GM12891 (cell line): ENCODE measurements around the gene TEKTIP1.

Experiments
- PAX5 ChIP-seq: IDR thresholded peaks from 2 replicates; pipeline ENCODE4 v1.6.1; 2011; ENCODE audit warnings: low read length, moderate library complexity, mild to moderate bottlenecking; ENCODE audit not compliant: insufficient read depth, severe bottlenecking
- POLR2A ChIP-seq: IDR thresholded peaks from 2 replicates; pipeline ENCODE4 v1.6.1; 2011; ENCODE audit warnings: low read depth, low read length, control low read depth
- POLR2AphosphoS5 ChIP-seq: IDR thresholded peaks from 2 replicates; pipeline ENCODE4 v1.6.1; 2011; ENCODE audit warnings: low read depth, low read length, control low read depth
- TAF1 ChIP-seq: IDR thresholded peaks from 2 replicates; pipeline ENCODE4 v1.6.1; 2011; ENCODE audit warnings: low read depth, low read length, control low read depth

- TF ChIP-seq POLR2AphosphoS5 (peak; percentile 38; the same call in 1 of the 2 replicates), PAX5 (no peak), TAF1 (no peak), POLR2A (no peak; the same call in 1 of the 2 replicates)
These were observed at the start of gene TEKTIP1 for GRCh38 chr19:3538965-3539755.
